ENCODE data around the gene SYTL5.

SYTL5 gene

GRCh38 chrX:38103857-38104812, 97.8 kb downstream of the SYTL5 start:
- Histone ChIP-seq H3K27ac (ENCODE audit: low read depth in 2 of 2, low read length in 2 of 2) (no peak overlapping the region), H3K4me3 (ENCODE audit: low read length in 2 of 2) (no peak overlapping the region), H3K9me3 (ENCODE audit: control insufficient read depth in 2 of 2, low read length in 2 of 2) (peaks cover 0 to 6% of the 10 kb centered on the region in 2 donors), H3K4me1 (ENCODE audit: control insufficient read depth in 2 of 2, insufficient read depth in 2 of 2, low read length in 2 of 2) (peaks cover 0 to 4% of the 10 kb centered on the region in 2 donors), H3K27me3 (ENCODE audit: control insufficient read depth in 2 of 2, insufficient read depth in 2 of 2, low read length in 2 of 2) (no peaks in the 10 kb centered on the region), H3K36me3 (ENCODE audit: control insufficient read depth in 2 of 2, insufficient read depth in 2 of 2, low read length in 2 of 2) (no peaks in the 10 kb centered on the region), H3K9ac (ENCODE audit: low read depth in 1 of 2, low read length in 2 of 2) (no peak overlapping the region)

- Histone ChIP-seq H3K36me3 (ENCODE audit: control insufficient read depth in 2 of 2, insufficient read depth in 2 of 2, low read length in 2 of 2) (no peaks in the 10 kb centered on the region), H3K4me1 (ENCODE audit: control insufficient read depth in 2 of 2, insufficient read depth in 2 of 2, low read length in 2 of 2) (peaks cover 0 to 4% of the 10 kb centered on the region in 2 donors), H3K27ac (ENCODE audit: low read depth in 2 of 2, low read length in 2 of 2) (no peak overlapping the region), H3K4me3 (ENCODE audit: low read length in 2 of 2) (no peak overlapping the region), H3K9ac (ENCODE audit: low read depth in 1 of 2, low read length in 2 of 2) (no peak overlapping the region), H3K27me3 (ENCODE audit: control insufficient read depth in 2 of 2, insufficient read depth in 2 of 2, low read length in 2 of 2) (no peaks in the 10 kb centered on the region), H3K9me3 (ENCODE audit: control insufficient read depth in 2 of 2, low read length in 2 of 2) (no peaks in the 10 kb centered on the region)
Observed at GRCh38 chrX:38105216-38105725, 98.9 kb downstream of the SYTL5 start.

- Histone ChIP-seq H3K4me3 (ENCODE audit: low read length in 2 of 2) (no peak overlapping the region), H3K4me1 (ENCODE audit: control insufficient read depth in 2 of 2, insufficient read depth in 2 of 2, low read length in 2 of 2) (peaks cover 0 to 4% of the 10 kb centered on the region in 2 donors), H3K27ac (ENCODE audit: low read depth in 2 of 2, low read length in 2 of 2) (no peak overlapping the region), H3K36me3 (ENCODE audit: control insufficient read depth in 2 of 2, insufficient read depth in 2 of 2, low read length in 2 of 2) (no peaks in the 10 kb centered on the region), H3K9ac (ENCODE audit: low read depth in 1 of 2, low read length in 2 of 2) (no peak overlapping the region), H3K9me3 (ENCODE audit: control insufficient read depth in 2 of 2, low read length in 2 of 2) (no peaks in the 10 kb centered on the region), H3K27me3 (ENCODE audit: control insufficient read depth in 2 of 2, insufficient read depth in 2 of 2, low read length in 2 of 2) (no peaks in the 10 kb centered on the region)
Observed at GRCh38 chrX:38106991-38107655, 100.8 kb downstream of the SYTL5 start.

- no peak overlapping the region for H3K9ac ChIP-seq (ENCODE audit: low read depth in 1 of 2, low read length in 2 of 2)
- H3K9me3 ChIP-seq (ENCODE audit: control insufficient read depth in 2 of 2, low read length in 2 of 2), result no peaks in the 10 kb centered on the region
- no peaks in the 10 kb centered on the region for H3K36me3 ChIP-seq (ENCODE audit: control insufficient read depth in 2 of 2, insufficient read depth in 2 of 2, low read length in 2 of 2)
- H3K4me1 ChIP-seq (ENCODE audit: control insufficient read depth in 2 of 2, insufficient read depth in 2 of 2, low read length in 2 of 2), result peaks cover 0 to 4% of the 10 kb centered on the region in 2 donors
- H3K4me3 ChIP-seq (ENCODE audit: low read length in 2 of 2), result no peak overlapping the region
- no peaks in the 10 kb centered on the region for H3K27me3 ChIP-seq (ENCODE audit: control insufficient read depth in 2 of 2, insufficient read depth in 2 of 2, low read length in 2 of 2)
- no peak overlapping the region for H3K27ac ChIP-seq (ENCODE audit: low read depth in 2 of 2, low read length in 2 of 2)
Observed at GRCh38 chrX:38108364-38108763, 102.0 kb downstream of the SYTL5 start.

GRCh38 chrX:38109042-38109898, 102.9 kb downstream of the SYTL5 start:
- no peak overlapping the region for H3K27ac ChIP-seq (ENCODE audit: low read depth in 2 of 2, low read length in 2 of 2)
- H3K4me1 ChIP-seq (ENCODE audit: control insufficient read depth in 2 of 2, insufficient read depth in 2 of 2, low read length in 2 of 2), result peaks cover 0 to 4% of the 10 kb centered on the region in 2 donors
- H3K9ac ChIP-seq (ENCODE audit: low read depth in 1 of 2, low read length in 2 of 2), result no peak overlapping the region
- H3K9me3 ChIP-seq (ENCODE audit: control insufficient read depth in 2 of 2, low read length in 2 of 2), result no peaks in the 10 kb centered on the region
- no peaks in the 10 kb centered on the region for H3K36me3 ChIP-seq (ENCODE audit: control insufficient read depth in 2 of 2, insufficient read depth in 2 of 2, low read length in 2 of 2)
- H3K27me3 ChIP-seq (ENCODE audit: control insufficient read depth in 2 of 2, insufficient read depth in 2 of 2, low read length in 2 of 2), result peaks cover 0 to 3% of the 10 kb centered on the region in 2 donors
- no peak overlapping the region for H3K4me3 ChIP-seq (ENCODE audit: low read length in 2 of 2)

GRCh38 chrX:38110231-38110630, 103.9 kb downstream of the SYTL5 start:
- peaks cover 0 to 3% of the 10 kb centered on the region in 2 donors for H3K27me3 ChIP-seq (ENCODE audit: control insufficient read depth in 2 of 2, insufficient read depth in 2 of 2, low read length in 2 of 2)
- H3K9ac ChIP-seq (ENCODE audit: low read depth in 1 of 2, low read length in 2 of 2), result no peak overlapping the region
- H3K9me3 ChIP-seq (ENCODE audit: control insufficient read depth in 2 of 2, low read length in 2 of 2), result no peaks in the 10 kb centered on the region
- H3K27ac ChIP-seq (ENCODE audit: low read depth in 2 of 2, low read length in 2 of 2), result no peak overlapping the region
- no peaks in the 10 kb centered on the region for H3K36me3 ChIP-seq (ENCODE audit: control insufficient read depth in 2 of 2, insufficient read depth in 2 of 2, low read length in 2 of 2)
- peaks cover 0 to 4% of the 10 kb centered on the region in 2 donors for H3K4me1 ChIP-seq (ENCODE audit: control insufficient read depth in 2 of 2, insufficient read depth in 2 of 2, low read length in 2 of 2)
- no peak overlapping the region for H3K4me3 ChIP-seq (ENCODE audit: low read length in 2 of 2)

- Histone ChIP-seq H3K4me3 (ENCODE audit: low read length in 2 of 2) (no peak overlapping the region), H3K27me3 (ENCODE audit: control insufficient read depth in 2 of 2, insufficient read depth in 2 of 2, low read length in 2 of 2) (peaks cover 0 to 3% of the 10 kb centered on the region in 2 donors), H3K9me3 (ENCODE audit: control insufficient read depth in 2 of 2, low read length in 2 of 2) (no peaks in the 10 kb centered on the region)
Observed at GRCh38 chrX:38111196-38111595, 104.8 kb downstream of the SYTL5 start.

GRCh38 chrX:38112566-38112965, 106.2 kb downstream of the SYTL5 start:
- Histone ChIP-seq H3K27me3 (ENCODE audit: control insufficient read depth in 2 of 2, insufficient read depth in 2 of 2, low read length in 2 of 2) (peaks cover 0 to 3% of the 10 kb centered on the region in 2 donors), H3K4me3 (ENCODE audit: low read length in 2 of 2) (no peak overlapping the region), H3K9ac (ENCODE audit: low read depth in 1 of 2, low read length in 2 of 2) (no peak overlapping the region), H3K36me3 (ENCODE audit: control insufficient read depth in 2 of 2, insufficient read depth in 2 of 2, low read length in 2 of 2) (no peaks in the 10 kb centered on the region), H3K27ac (ENCODE audit: low read depth in 2 of 2, low read length in 2 of 2) (no peak overlapping the region), H3K9me3 (ENCODE audit: control insufficient read depth in 2 of 2, low read length in 2 of 2) (no peaks in the 10 kb centered on the region), H3K4me1 (ENCODE audit: control insufficient read depth in 2 of 2, insufficient read depth in 2 of 2, low read length in 2 of 2) (peaks cover 0 to 4% of the 10 kb centered on the region in 2 donors)

More at GRCh38 chrX:38111196-38111595, 104.8 kb downstream of the SYTL5 start:
- Histone ChIP-seq H3K9ac (ENCODE audit: low read depth in 1 of 2, low read length in 2 of 2) (no peak overlapping the region), H3K36me3 (ENCODE audit: control insufficient read depth in 2 of 2, insufficient read depth in 2 of 2, low read length in 2 of 2) (no peaks in the 10 kb centered on the region), H3K4me1 (ENCODE audit: control insufficient read depth in 2 of 2, insufficient read depth in 2 of 2, low read length in 2 of 2) (peaks cover 0 to 4% of the 10 kb centered on the region in 2 donors), H3K27ac (ENCODE audit: low read depth in 2 of 2, low read length in 2 of 2) (no peak overlapping the region)

GRCh38 chrX:38116706-38117105, 110.4 kb downstream of the SYTL5 start:
- Histone ChIP-seq H3K27ac (ENCODE audit: low read depth in 2 of 2, low read length in 2 of 2) (no peak overlapping the region), H3K9ac (ENCODE audit: low read depth in 1 of 2, low read length in 2 of 2) (no peak overlapping the region), H3K36me3 (ENCODE audit: control insufficient read depth in 2 of 2, insufficient read depth in 2 of 2, low read length in 2 of 2) (no peaks in the 10 kb centered on the region), H3K4me1 (ENCODE audit: control insufficient read depth in 2 of 2, insufficient read depth in 2 of 2, low read length in 2 of 2) (no peaks in the 10 kb centered on the region), H3K9me3 (ENCODE audit: control insufficient read depth in 2 of 2, low read length in 2 of 2) (no peaks in the 10 kb centered on the region), H3K27me3 (ENCODE audit: control insufficient read depth in 2 of 2, insufficient read depth in 2 of 2, low read length in 2 of 2) (peaks cover 0 to 3% of the 10 kb centered on the region in 2 donors), H3K4me3 (ENCODE audit: low read length in 2 of 2) (no peak overlapping the region)
